LNCaP clone FGC (cell line): ENCODE data around the gene MYOCD.
"Not testable (repeated sequence)": the region's sequence is repeated elsewhere in the genome, so short reads cannot be mapped to it uniquely, and the experiment has no call there.

Source experiments
- DNase-seq: peaks from one replicate; pipeline ENCODE4 v3.0.0-alpha.2; 2011; ENCODE audit warnings: low read depth
- H3K4me3 ChIP-seq: 2 replicates; pipeline ENCODE4 v1.5.1; 2011; ENCODE audit warnings: mild to moderate bottlenecking, low read depth, low read length, control low read depth
- TF ChIP-seq, protein P1 (sequence below): IDR thresholded peaks from 2 replicates; pipeline ENCODE4 v1.5.1; 2012; ENCODE audit warnings: mild to moderate bottlenecking; ENCODE audit not compliant: control insufficient read depth, insufficient read depth; ENCODE audit errors: extremely low read depth

Gene MYOCD

GRCh38 chr17:12632785-12633184, 32.9 kb upstream of the MYOCD start:
- TF ChIP-seq, protein P1, sequence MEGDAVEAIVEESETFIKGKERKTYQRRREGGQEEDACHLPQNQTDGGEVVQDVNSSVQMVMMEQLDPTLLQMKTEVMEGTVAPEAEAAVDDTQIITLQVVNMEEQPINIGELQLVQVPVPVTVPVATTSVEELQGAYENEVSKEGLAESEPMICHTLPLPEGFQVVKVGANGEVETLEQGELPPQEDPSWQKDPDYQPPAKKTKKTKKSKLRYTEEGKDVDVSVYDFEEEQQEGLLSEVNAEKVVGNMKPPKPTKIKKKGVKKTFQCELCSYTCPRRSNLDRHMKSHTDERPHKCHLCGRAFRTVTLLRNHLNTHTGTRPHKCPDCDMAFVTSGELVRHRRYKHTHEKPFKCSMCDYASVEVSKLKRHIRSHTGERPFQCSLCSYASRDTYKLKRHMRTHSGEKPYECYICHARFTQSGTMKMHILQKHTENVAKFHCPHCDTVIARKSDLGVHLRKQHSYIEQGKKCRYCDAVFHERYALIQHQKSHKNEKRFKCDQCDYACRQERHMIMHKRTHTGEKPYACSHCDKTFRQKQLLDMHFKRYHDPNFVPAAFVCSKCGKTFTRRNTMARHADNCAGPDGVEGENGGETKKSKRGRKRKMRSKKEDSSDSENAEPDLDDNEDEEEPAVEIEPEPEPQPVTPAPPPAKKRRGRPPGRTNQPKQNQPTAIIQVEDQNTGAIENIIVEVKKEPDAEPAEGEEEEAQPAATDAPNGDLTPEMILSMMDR = no peak
- H3K4me3 ChIP-seq = no peak overlapping the region
- DNase-seq = no peak

DNA sequence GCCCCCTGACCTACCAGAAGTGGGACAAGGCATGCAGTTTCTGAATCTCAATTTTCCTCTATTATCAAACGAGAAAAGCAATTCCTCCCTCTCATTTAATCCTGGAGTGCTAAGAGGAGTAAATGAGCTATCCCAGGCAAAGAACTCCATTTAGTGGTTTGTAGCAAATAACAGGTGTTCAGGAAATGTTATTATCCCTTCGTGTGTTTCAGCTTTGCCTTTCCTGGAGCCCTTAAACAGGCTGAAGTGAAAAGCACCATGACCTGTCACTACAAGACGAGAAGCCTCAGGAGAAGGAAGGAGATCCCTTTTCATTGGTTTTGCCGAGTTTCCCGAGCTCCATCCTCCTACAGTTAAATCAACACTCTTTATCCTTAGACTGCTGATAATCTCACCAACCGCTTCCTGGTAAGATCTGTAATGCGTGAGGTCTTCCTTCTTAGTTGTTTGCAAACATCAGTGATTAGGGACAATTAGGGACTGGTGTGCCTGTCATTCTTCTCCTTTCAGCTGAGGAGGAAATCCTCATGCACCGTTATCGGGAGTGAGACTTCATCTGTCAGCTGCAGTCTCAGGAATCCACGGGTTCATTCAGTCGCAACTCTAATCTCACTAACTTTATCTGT, 30.8 kb upstream of the MYOCD start:
- no peak overlapping the region for H3K4me3 ChIP-seq
- TF ChIP-seq, protein P1 = no peak
- no peak for DNase-seq

DNA sequence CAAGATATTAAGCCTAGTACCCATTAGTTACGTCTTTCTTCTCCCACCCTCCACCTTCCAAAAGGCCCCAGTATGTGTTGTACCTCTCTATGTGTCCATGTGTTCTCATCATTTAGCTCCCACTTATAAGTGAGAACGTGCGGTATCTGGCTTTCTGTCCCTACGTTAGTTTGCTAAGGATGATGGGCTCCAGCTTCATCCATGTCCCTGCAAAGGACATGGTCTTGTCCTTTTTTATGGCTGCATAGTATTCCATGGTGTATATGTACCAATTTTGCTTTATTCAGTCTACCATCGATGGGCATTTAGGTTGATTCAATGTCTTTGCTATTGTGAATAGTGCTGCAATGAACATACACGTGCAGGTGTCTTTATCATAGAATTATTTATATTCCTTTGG, 29.7 kb upstream of the MYOCD start:
- H3K4me3 ChIP-seq, DNase-seq: not testable (repeated sequence)

- no peak overlapping the region for H3K4me3 ChIP-seq
- no peak for DNase-seq
- TF ChIP-seq, protein P1 = no peak
Observed at GRCh38 chr17:12637015-12637414, 28.7 kb upstream of the MYOCD start.

DNA sequence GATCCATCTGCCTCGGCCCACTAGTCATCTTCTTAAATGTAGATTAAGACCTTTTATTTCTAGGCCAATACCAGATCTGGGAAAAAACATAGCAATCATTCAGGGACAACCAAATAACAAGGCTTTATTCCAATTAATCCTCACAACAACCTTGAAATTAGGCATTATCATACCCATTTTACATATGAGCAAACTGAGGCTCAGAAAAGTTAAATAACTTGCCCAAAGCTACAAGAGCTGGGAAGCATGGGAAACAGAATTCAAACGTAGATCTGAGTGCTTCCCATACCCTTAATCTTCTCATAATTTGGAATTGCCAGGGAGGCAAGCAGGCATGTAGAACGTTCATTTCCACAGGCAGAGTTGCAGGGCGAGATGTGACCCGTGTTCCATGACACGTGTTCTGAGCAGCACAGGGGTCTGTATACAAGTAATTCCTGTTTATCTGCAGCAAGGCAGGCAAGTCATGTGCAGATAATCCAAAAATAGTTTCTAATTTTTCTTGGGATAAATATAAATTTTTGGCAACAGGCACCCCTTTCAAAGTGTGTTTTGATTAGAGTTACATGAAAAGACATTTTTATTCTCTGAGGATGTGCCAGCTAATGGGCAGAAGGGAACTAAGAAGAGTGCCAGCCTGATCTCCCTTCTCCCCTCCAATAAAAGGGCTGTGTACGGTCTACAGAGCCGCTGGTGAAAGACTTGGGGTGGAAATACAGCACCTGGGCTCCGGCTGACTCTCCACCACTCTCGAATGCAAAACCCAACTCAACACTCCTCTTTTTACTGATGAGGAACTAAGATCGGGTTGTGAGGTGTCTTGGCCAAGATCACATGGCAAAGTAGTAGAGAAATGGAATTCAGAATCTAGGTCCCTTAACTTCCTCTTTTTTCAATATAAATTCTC, 27.7 kb upstream of the MYOCD start:
- no peak for DNase-seq
- TF ChIP-seq, protein P1 = no peak

GRCh38 chr17:12640364-12640763, 25.3 kb upstream of the MYOCD start:
- H3K4me3 ChIP-seq = no peak overlapping the region
- DNase-seq = no peak
- TF ChIP-seq, protein P1 = no peak

More for the DNA sequence above, 27.7 kb upstream of the MYOCD start:
- H3K4me3 ChIP-seq = no peak overlapping the region

GRCh38 chr17:12641084-12641483, 24.6 kb upstream of the MYOCD start:
- no peak for DNase-seq
- H3K4me3 ChIP-seq = no peak overlapping the region
- TF ChIP-seq, protein P1 = no peak
